T-helper 2 cell treated with Interferon-gamma antibody and Interleukin-4, amounts not matched to agents 5 μg/mL and 100 μg/mL, for 36 hours (primary cell): Measurements from ENCODE around the gene ANTXR2.

ENCODE experiments used
- DNase-seq: peaks from one replicate; pipeline ENCODE4 v3.0.0; 2021; ENCODE audit warnings: low spot score
- H3K27ac Mint-ChIP-seq: one replicate; pipeline ENCODE4 v1.8.0; 2021; ENCODE audit warnings: mild to moderate bottlenecking, mixed read lengths
- H3K27me3 Mint-ChIP-seq: one replicate; pipeline ENCODE4 v1.8.0; 2021; ENCODE audit warnings: low read depth, mixed read lengths
- H3K36me3 Mint-ChIP-seq: one replicate; pipeline ENCODE4 v1.8.0; 2021; ENCODE audit warnings: low read depth, mixed read lengths
- H3K4me1 Mint-ChIP-seq: one replicate; pipeline ENCODE4 v1.8.0; 2021; ENCODE audit warnings: low read depth, mixed read lengths
- H3K4me3 Mint-ChIP-seq: one replicate; pipeline ENCODE4 v1.8.0; 2022; ENCODE audit warnings: mild to moderate bottlenecking, moderate library complexity, mixed read lengths
- H3K9me3 Mint-ChIP-seq: one replicate; pipeline ENCODE4 v1.8.0; 2021; ENCODE audit warnings: mixed read lengths

ANTXR2 gene

DNA sequence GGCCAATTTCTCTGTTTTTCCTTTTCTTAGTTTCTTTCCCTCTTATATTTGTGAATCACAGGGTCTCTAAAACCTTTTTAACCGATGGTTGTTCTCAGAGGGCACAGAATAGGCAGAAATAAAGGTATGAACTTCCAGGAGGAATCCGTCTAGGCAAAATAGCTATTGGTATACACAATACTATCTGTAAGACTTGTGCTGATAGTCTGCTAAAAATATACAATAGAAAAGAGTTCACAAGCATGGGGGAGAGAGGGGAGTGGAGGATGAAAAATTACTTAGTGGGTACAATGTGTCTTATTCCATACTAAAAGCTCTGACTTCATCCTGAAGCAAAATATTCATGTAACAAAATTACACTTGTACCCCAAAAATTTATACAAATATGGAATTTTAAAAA, 30.2 kb downstream of the ANTXR2 start:
- Mint-ChIP-seq H3K27me3 (peaks cover 5% of the 10 kb centered on the region), H3K4me1 (no peaks in the 10 kb centered on the region), H3K36me3 (peaks cover 39% of the 10 kb centered on the region), H3K27ac (no peak overlapping the region), H3K9me3 (no peaks in the 10 kb centered on the region), H3K4me3 (no peak overlapping the region)
- DNase-seq = no peak

DNA sequence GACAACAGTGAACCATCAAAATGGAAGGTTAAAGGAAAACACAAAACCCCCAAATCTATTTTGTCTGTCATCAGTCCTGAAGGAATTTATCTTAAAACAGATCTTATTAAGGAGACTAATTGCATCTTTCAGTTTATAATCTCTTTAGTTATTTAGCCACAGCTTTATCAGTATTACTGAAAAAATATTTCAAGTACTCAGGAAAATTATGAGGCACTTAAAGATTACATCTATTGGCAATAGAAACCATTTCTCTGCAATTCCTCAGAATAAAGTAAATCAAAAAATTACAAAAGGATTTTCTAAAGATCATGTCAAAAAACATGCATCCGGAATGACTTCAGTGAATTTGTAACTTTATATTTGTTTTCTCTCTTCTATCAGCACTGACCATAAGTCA, 35.2 kb downstream of the ANTXR2 start:
- no peak overlapping the region for H3K27ac Mint-ChIP-seq
- H3K36me3 Mint-ChIP-seq = peaks cover 31% of the 10 kb centered on the region

GRCh38 chr4:80036949-80037685, 35.9 kb downstream of the ANTXR2 start:
- Mint-ChIP-seq H3K4me1 (peaks cover 28% of the 10 kb centered on the region), H3K27ac (peak overlapping the region; percentile 85), H3K9me3 (no peaks in the 10 kb centered on the region), H3K36me3 (peaks cover 31% of the 10 kb centered on the region), H3K27me3 (no peaks in the 10 kb centered on the region), H3K4me3 (peak overlapping the region; percentile 68)
- DNase-seq = no peak

More for the DNA sequence above, 35.2 kb downstream of the ANTXR2 start:
- Mint-ChIP-seq H3K4me1 (peaks cover 28% of the 10 kb centered on the region), H3K4me3 (no peak overlapping the region), H3K27me3 (no peaks in the 10 kb centered on the region), H3K9me3 (no peaks in the 10 kb centered on the region)
- no peak for DNase-seq

- H3K4me1 Mint-ChIP-seq = peaks cover 28% of the 10 kb centered on the region
- H3K27me3 Mint-ChIP-seq = no peaks in the 10 kb centered on the region
- peak overlapping the region; percentile 31 for H3K27ac Mint-ChIP-seq
- H3K36me3 Mint-ChIP-seq = peaks cover 25% of the 10 kb centered on the region
- H3K4me3 Mint-ChIP-seq = no peak overlapping the region
- no peaks in the 10 kb centered on the region for H3K9me3 Mint-ChIP-seq
- DNase-seq = no peak
These were observed 36.7 kb downstream of the ANTXR2 start for GRCh38 chr4:80036306-80036705.

- H3K27ac Mint-ChIP-seq = no peak overlapping the region
- peak overlapping the region; percentile 29 for H3K4me3 Mint-ChIP-seq
- H3K9me3 Mint-ChIP-seq = no peaks in the 10 kb centered on the region
- no peak for DNase-seq
- H3K36me3 Mint-ChIP-seq = peaks cover 30% of the 10 kb centered on the region
- peaks cover 30% of the 10 kb centered on the region for H3K4me1 Mint-ChIP-seq
- no peaks in the 10 kb centered on the region for H3K27me3 Mint-ChIP-seq
These were observed 37.7 kb downstream of the ANTXR2 start for GRCh38 chr4:80035336-80035735.

GRCh38 chr4:80033581-80033980, 39.4 kb downstream of the ANTXR2 start:
- Mint-ChIP-seq H3K4me3 (no peak overlapping the region), H3K4me1 (peaks cover 30% of the 10 kb centered on the region), H3K27me3 (no peaks in the 10 kb centered on the region), H3K27ac (no peak overlapping the region), H3K36me3 (peaks cover 18% of the 10 kb centered on the region), H3K9me3 (no peaks in the 10 kb centered on the region)
- no peak for DNase-seq

GRCh38 chr4:80029364-80029763, 43.7 kb downstream of the ANTXR2 start:
- Mint-ChIP-seq H3K27ac (no peak overlapping the region), H3K9me3 (no peaks in the 10 kb centered on the region), H3K36me3 (peaks cover 23% of the 10 kb centered on the region), H3K4me1 (peaks cover 7% of the 10 kb centered on the region), H3K27me3 (no peaks in the 10 kb centered on the region), H3K4me3 (no peak overlapping the region)
- no peak for DNase-seq

DNA sequence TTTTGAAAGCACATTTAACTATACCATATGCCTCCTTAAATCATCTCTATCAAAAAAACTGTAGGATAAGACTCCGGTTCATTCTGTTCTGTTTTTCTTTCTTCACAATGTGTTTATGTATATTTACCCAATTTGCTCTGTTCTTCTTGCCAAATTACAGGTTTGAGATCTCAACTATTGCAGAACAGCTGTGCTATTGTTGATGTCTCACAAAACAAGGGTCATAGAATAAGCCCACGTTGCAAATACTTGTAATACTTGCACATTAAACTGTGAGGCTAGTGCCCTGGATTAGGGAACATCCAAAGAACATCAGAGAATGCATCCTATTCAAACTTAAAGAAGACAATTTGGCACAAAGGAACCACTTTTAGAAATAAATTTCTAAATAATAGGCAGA, 45.4 kb downstream of the ANTXR2 start:
- H3K9me3 Mint-ChIP-seq = no peaks in the 10 kb centered on the region

GRCh38 chr4:80026100-80026499, 46.9 kb downstream of the ANTXR2 start:
- DNase-seq = no peak
- Mint-ChIP-seq H3K36me3 (peaks cover 36% of the 10 kb centered on the region), H3K27me3 (no peaks in the 10 kb centered on the region), H3K4me1 (peaks cover 8% of the 10 kb centered on the region), H3K9me3 (peaks cover 3% of the 10 kb centered on the region), H3K4me3 (no peak overlapping the region), H3K27ac (no peak overlapping the region)

More for the DNA sequence above, 45.4 kb downstream of the ANTXR2 start:
- Mint-ChIP-seq H3K36me3 (peaks cover 24% of the 10 kb centered on the region), H3K4me3 (no peak overlapping the region), H3K27me3 (no peaks in the 10 kb centered on the region), H3K4me1 (peaks cover 4% of the 10 kb centered on the region), H3K27ac (no peak overlapping the region)
- no peak for DNase-seq

DNA sequence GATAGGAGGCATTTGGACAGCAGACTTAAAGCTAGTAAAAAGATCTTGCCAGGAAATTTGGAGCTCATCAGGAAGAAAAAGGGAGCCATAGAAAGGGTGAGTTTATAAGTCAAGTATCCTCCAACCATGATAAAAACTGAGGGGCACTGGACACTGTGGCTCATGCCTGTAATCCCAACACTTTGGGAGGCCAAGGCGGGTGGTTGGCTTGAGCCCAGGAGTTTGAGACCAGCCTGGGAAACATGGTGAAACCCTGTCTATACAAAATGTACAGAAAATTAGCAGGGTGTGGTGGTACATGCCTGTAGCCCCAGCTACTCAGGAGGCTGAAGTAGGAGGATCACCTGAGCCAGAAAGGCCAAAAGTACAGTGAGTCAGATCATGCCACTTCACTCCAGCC, 48.7 kb downstream of the ANTXR2 start:
- peaks cover 31% of the 10 kb centered on the region for H3K36me3 Mint-ChIP-seq
- no peak for DNase-seq
- H3K27ac Mint-ChIP-seq = peak overlapping the region; percentile 2
- peaks cover 5% of the 10 kb centered on the region for H3K4me1 Mint-ChIP-seq
- H3K27me3 Mint-ChIP-seq = no peaks in the 10 kb centered on the region
- peaks cover 3% of the 10 kb centered on the region for H3K9me3 Mint-ChIP-seq
- H3K4me3 Mint-ChIP-seq = no peak overlapping the region

- H3K36me3 Mint-ChIP-seq = peaks cover 36% of the 10 kb centered on the region
- no peaks in the 10 kb centered on the region for H3K27me3 Mint-ChIP-seq
- peaks cover 5% of the 10 kb centered on the region for H3K4me1 Mint-ChIP-seq
- no peak for DNase-seq
- H3K4me3 Mint-ChIP-seq = no peak overlapping the region
- no peak overlapping the region for H3K27ac Mint-ChIP-seq
- peaks cover 3% of the 10 kb centered on the region for H3K9me3 Mint-ChIP-seq
These were observed 50.7 kb downstream of the ANTXR2 start for GRCh38 chr4:80022282-80022681.

DNA sequence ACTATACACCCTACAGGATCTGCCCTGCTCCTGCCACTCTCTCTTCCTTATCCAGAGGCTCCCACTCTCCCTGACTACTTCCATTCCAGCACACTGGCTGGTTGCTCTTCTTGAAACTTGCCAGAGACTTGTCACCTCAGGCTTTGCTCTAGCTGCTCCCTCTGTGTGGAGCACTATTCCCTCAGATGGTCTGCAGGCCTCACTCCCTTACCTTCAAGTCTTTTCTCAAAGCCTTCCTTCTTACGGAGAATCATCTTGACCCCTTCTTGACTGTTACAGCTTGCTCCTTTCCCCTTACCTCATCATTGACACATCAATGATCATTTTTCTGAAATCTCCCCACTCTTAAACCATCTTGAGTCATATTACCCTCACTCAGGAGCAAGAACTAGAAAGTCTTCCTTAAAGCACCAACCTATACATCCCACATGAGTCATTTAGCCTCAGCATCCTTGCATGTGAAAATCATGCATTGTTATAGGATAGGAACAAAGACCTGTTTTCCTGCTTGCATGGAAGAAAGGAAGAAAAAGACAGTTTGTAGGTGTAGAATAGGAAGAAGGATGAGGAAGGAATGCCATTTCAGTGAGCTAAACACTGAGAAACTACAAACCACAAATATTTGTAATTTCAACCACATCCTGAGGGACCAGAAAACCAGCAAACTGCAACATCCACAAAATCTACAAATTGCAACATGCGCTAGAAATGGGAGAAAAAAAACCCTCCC, 55.7 kb downstream of the ANTXR2 start:
- H3K4me1 Mint-ChIP-seq = peaks cover 4% of the 10 kb centered on the region
- H3K27me3 Mint-ChIP-seq = no peaks in the 10 kb centered on the region
- H3K27ac Mint-ChIP-seq = no peak overlapping the region
- no peak overlapping the region for H3K4me3 Mint-ChIP-seq
- DNase-seq = peak; percentile 7
- peaks cover 19% of the 10 kb centered on the region for H3K36me3 Mint-ChIP-seq
- peaks cover 3% of the 10 kb centered on the region for H3K9me3 Mint-ChIP-seq

DNA sequence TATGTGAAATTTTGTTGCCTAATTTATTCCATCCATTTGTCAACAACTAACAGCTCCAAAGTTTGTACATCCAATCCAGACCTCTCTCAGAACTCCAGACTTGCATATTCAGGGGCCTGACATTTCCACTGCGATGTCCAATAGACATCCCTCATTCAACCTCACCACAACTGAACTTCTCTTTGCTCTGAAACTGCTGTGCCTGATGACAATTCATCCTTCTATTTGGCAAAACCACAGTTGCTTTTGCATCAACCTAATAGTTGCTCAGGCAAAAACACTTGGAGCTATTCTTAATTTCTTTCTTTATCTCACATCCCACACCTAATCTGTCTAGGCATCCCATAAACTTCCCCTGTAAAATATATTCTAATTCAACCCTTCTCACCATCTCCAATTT, 56.5 kb downstream of the ANTXR2 start:
- Mint-ChIP-seq H3K4me1 (peaks cover 6% of the 10 kb centered on the region), H3K36me3 (peaks cover 17% of the 10 kb centered on the region), H3K27me3 (no peaks in the 10 kb centered on the region), H3K27ac (no peak overlapping the region), H3K4me3 (no peak overlapping the region), H3K9me3 (no peaks in the 10 kb centered on the region)
- DNase-seq = no peak

DNA sequence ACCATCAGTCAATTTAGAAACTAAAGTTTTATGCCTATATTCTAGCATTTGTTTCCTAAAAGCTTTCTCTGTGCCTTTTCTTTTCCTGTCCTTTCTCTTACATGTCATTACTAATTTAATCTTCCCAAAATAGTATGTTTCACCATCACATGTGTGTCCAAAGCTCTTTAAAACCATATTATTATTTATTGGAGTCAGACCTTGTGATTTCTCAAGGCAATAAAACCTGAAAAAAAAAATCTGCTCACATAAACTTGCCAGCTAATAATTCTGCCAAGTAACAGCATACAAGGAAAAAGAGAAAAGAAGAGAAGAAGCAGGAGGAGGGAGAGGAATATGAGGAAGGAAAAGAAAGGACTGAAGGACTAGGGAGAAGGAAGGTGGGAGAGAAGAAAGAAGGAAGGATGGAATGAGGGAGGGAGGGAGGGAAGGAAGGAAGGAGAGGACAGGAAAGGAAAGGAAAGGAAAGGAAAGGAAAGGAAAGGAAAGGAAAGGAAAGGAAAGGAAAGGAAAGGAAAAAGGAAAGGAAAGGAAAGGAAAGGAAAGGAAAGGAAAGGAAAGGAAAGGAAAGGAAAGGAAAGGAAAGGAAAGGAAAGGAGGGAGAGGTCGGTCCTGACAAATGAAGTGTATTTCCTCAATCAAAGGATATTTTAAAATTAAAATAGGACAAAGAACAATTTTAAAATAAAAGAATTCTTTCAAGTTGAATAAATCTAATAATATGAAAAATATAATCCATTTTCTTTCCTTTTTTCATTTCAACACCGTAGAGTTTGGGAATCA, 57.4 kb downstream of the ANTXR2 start:
- H3K27me3 Mint-ChIP-seq = no peaks in the 10 kb centered on the region
- H3K4me3 Mint-ChIP-seq = no peak overlapping the region
- no peak for DNase-seq
- H3K4me1 Mint-ChIP-seq = peaks cover 11% of the 10 kb centered on the region
- no peaks in the 10 kb centered on the region for H3K9me3 Mint-ChIP-seq
- no peak overlapping the region for H3K27ac Mint-ChIP-seq
- peaks cover 16% of the 10 kb centered on the region for H3K36me3 Mint-ChIP-seq
